Fibroblast of skin of back (primary cell): ENCODE measurements around the gene LRRC72. TPM values are rescaled to one million over a fixed set of nuclear protein-coding genes. Genes with fewer than 3 reads are reported as not detected.
"Not testable (repeated sequence)": the region's sequence is repeated elsewhere in the genome, so short reads cannot be mapped to it uniquely, and the experiment has no call there.

Experiments used
- DNase-seq: peaks from one replicate; pipeline ENCODE4 v3.0.0-alpha.2; 2013
- polyA plus RNA-seq, 2 experiments: library from polyadenylated mRNA; unstranded; fragments of 120-200 nt; gene quantifications; one replicate each; pipeline ENCODE4 v1.2.1, GENCODE V29; 2013; ENCODE audit not compliant: insufficient read length in 2 of 2

The LRRC72 gene
- polyA plus RNA-seq (2013, experiment 1 of 2; ENCODE audit: insufficient read length), result not detected
- polyA plus RNA-seq (2013, experiment 2 of 2; ENCODE audit: insufficient read length), result not detected

- no peak for DNase-seq
These were observed at the start of gene LRRC72 for GRCh38 chr7:16526742-16527540. LRRC72 (plus strand) TSS chr7:16526825; CDS start chr7:16526953, 128 bp downstream.

GRCh38 chr7:16479161-16479560, 47.5 kb upstream of the LRRC72 start:
- DNase-seq, result no peak

GRCh38 chr7:16479591-16479990, 47.0 kb upstream of the LRRC72 start:
- no peak for DNase-seq

GRCh38 chr7:16484453-16485158, 42.0 kb upstream of the LRRC72 start:
- DNase-seq, result peak; percentile 6

- no peak for DNase-seq
These were observed 35.5 kb upstream of the LRRC72 start for GRCh38 chr7:16491148-16491547.

- peak; percentile 59 for DNase-seq
These were observed 34.0 kb upstream of the LRRC72 start for GRCh38 chr7:16492513-16493062.

- no peak for DNase-seq
These were observed 33.4 kb upstream of the LRRC72 start for GRCh38 chr7:16493266-16493665.

- no peak for DNase-seq
These were observed 32.1 kb upstream of the LRRC72 start for GRCh38 chr7:16494551-16494950.

GRCh38 chr7:16494955-16495719, 31.5 kb upstream of the LRRC72 start:
- no peak for DNase-seq

- no peak for DNase-seq
These were observed 28.5 kb upstream of the LRRC72 start for GRCh38 chr7:16498122-16498521.

- DNase-seq, result no peak
These were observed 24.3 kb upstream of the LRRC72 start for GRCh38 chr7:16502303-16502702.

GRCh38 chr7:16504019-16504418, 22.6 kb upstream of the LRRC72 start:
- peak; percentile 90 for DNase-seq

GRCh38 chr7:16506422-16506821, 20.2 kb upstream of the LRRC72 start:
- DNase-seq, result not testable (repeated sequence)

GRCh38 chr7:16509829-16510228, 16.8 kb upstream of the LRRC72 start:
- peak; percentile 34 for DNase-seq

GRCh38 chr7:16511314-16511713, 15.3 kb upstream of the LRRC72 start:
- DNase-seq, result no peak

GRCh38 chr7:16512097-16512496, 14.5 kb upstream of the LRRC72 start:
- DNase-seq, result no peak

GRCh38 chr7:16514271-16514670, 12.4 kb upstream of the LRRC72 start:
- no peak for DNase-seq

GRCh38 chr7:16514729-16515128, 11.9 kb upstream of the LRRC72 start:
- no peak for DNase-seq

- no peak for DNase-seq
These were observed 10.6 kb upstream of the LRRC72 start for GRCh38 chr7:16515785-16516685.

- not testable (repeated sequence) for DNase-seq
These were observed 6.6 kb upstream of the LRRC72 start for GRCh38 chr7:16519985-16520384.

- no peak for DNase-seq
These were observed 2.3 kb upstream of the LRRC72 start for GRCh38 chr7:16524332-16524731.

- peak; percentile 25 for DNase-seq
These were observed 1.9 kb downstream of the LRRC72 start for GRCh38 chr7:16528520-16528919.
